Left lung (tissue), 10 donors: ENCODE results near the gene CNOT10. TPM values are rescaled to one million over a fixed set of nuclear protein-coding genes. Genes with fewer than 3 reads are reported as not detected.

Experiments used
- ATAC-seq: fragments of 200-7000 bp; cut with Tn5 transposase; one replicate; pipeline ENCODE4 v1.9.1; 2020; ENCODE audit warnings: moderate library complexity
- DNase-seq, 4 donors: peaks; one replicate each; pipeline ENCODE4 v3.0.0-alpha.2; 2013 to 2020
- H3K27ac ChIP-seq, 2 donors: fragments of 200-600 bp; sonication (generic) in 1 of 2; one replicate each; pipeline versions ENCODE4 v1.5.0 to v1.8.0; 2020 to 2021
- H3K27me3 ChIP-seq, 2 donors: fragments of 200-600 bp; sonication (generic) in 1 of 2; one replicate each; pipeline versions ENCODE4 v1.5.0 to v1.8.0; 2020 to 2021
- H3K36me3 ChIP-seq, 2 donors: fragments of 200-600 bp; sonication (generic) in 1 of 2; one replicate each; pipeline versions ENCODE4 v1.5.0 to v1.8.0; 2020 to 2021
- H3K4me1 ChIP-seq, 2 donors: fragments of 200-600 bp; one replicate each; pipeline ENCODE4 v1.8.0; 2021
- H3K4me3 ChIP-seq, 2 donors: fragments of 200-600 bp; sonication (generic) in 1 of 2; one replicate each; pipeline versions ENCODE4 v1.5.0 to v1.8.0; 2020 to 2021; ENCODE audit warnings: mild to moderate bottlenecking in 1 of 2
- H3K9me3 ChIP-seq, 2 donors: fragments of 200-600 bp; sonication (generic) in 1 of 2; one replicate each; pipeline versions ENCODE4 v1.5.0 to v1.8.0; 2020 to 2021
- CTCF ChIP-seq, 2 donors: fragments of 200-600 bp; sonication (generic) in 1 of 2; IDR thresholded peaks; one replicate each; pipeline versions ENCODE4 v1.5.0 to v1.8.0; 2021; ENCODE audit warnings: antibody characterized with exemption in 2 of 2
- intact Hi-C, 2 donors: fragments of 100-400 bp; cut with DNase I; formaldehyde crosslinking; loops; one replicate each; pipeline versions ENCODE4 v1.11.2 to v1.14.2; 2022
- polyA plus RNA-seq, 6 donors: library from polyadenylated mRNA; unstranded; fragments of 120-200 nt; gene quantifications; one replicate each; pipeline ENCODE4 v1.2.1, GENCODE V29; 2013; ENCODE audit not compliant: insufficient read length in 6 of 6
- total RNA-seq, 2 donors: library from RNA; stranded (reverse); fragmentation: NEBNext Ultra II Directional; extraction: Animal tissue kit (Norgen Biotek cat#: 25700); gene quantifications; one replicate each; pipeline ENCODE4 v1.2.1, GENCODE V29; 2021
- donor health status: DM: no; HTN: yes; CAD: no.
- donor health status: DM: no; HTN: no; CAD: no.

CNOT10 gene
- total and polyA plus RNA-seq, 8 donors: 27.8 to 61.8 (median 50.4) TPM

- TF ChIP-seq CTCF (IDR thresholded peaks at IDR 0.05): no peak
Measured at GRCh38 chr3:32813180-32813579, 128.2 kb downstream of the CNOT10 start.

DNA sequence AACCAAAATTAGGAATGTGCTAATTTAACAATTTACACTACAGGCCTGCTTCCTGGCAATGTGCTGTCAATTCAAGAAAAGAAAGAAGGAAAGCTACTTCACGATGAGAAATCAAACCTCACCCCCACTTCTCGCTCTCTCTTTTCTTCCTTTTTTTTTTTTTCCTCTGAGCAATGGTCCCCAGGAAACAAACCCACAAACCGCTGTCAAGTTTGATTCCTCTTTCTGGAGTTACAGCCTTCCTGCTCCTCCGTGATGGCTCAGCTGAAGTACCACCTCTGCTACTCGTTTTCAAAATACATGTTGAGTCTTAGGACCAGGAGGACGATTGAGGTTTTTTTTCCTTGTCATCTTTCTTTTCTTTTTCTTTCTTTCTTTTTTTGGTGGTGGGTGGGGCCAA, 129.4 kb downstream of the CNOT10 start:
- intact Hi-C loops: no loop called here
- no peaks in the 10 kb centered on the region for H3K36me3 ChIP-seq
- H3K4me1 ChIP-seq: peaks cover 5 to 54% of the 10 kb centered on the region in 2 donors
- H3K4me3 ChIP-seq: no peak overlapping the region
- ATAC-seq (no peak), DNase-seq (no peak)
- no peaks in the 10 kb centered on the region for H3K9me3 ChIP-seq
- no peak overlapping the region for H3K27ac ChIP-seq
- TF ChIP-seq CTCF (IDR thresholded peaks at IDR 0.05): no peak
- H3K27me3 ChIP-seq: peaks cover 22 to 47% of the 10 kb centered on the region in 2 donors

More at GRCh38 chr3:32813180-32813579, 128.2 kb downstream of the CNOT10 start:
- Histone ChIP-seq H3K4me1 (peaks cover 5 to 45% of the 10 kb centered on the region in 2 donors), H3K27ac (no peak overlapping the region), H3K4me3 (no peak overlapping the region), H3K36me3 (no peaks in the 10 kb centered on the region), H3K27me3 (peaks cover 12 to 35% of the 10 kb centered on the region in 2 donors), H3K9me3 (no peaks in the 10 kb centered on the region)
- DNase-seq: peak in 1 of 4 donors; percentile 38
- intact Hi-C loops: no loop called here
- ATAC-seq: peak; percentile 22

GRCh38 chr3:32815841-32816438, 131.0 kb downstream of the CNOT10 start:
- Histone ChIP-seq H3K27ac (no peak overlapping the region), H3K27me3 (peaks cover 35 to 62% of the 10 kb centered on the region in 2 donors), H3K9me3 (no peaks in the 10 kb centered on the region), H3K4me3 (peak overlapping the region; percentile 53 to 63), H3K36me3 (no peaks in the 10 kb centered on the region), H3K4me1 (peaks cover 5 to 54% of the 10 kb centered on the region in 2 donors)
- no peak for ATAC-seq
- TF ChIP-seq CTCF (IDR thresholded peaks at IDR 0.05): no peak
- DNase-seq: no peak
- intact Hi-C loops: no loop called here

DNA sequence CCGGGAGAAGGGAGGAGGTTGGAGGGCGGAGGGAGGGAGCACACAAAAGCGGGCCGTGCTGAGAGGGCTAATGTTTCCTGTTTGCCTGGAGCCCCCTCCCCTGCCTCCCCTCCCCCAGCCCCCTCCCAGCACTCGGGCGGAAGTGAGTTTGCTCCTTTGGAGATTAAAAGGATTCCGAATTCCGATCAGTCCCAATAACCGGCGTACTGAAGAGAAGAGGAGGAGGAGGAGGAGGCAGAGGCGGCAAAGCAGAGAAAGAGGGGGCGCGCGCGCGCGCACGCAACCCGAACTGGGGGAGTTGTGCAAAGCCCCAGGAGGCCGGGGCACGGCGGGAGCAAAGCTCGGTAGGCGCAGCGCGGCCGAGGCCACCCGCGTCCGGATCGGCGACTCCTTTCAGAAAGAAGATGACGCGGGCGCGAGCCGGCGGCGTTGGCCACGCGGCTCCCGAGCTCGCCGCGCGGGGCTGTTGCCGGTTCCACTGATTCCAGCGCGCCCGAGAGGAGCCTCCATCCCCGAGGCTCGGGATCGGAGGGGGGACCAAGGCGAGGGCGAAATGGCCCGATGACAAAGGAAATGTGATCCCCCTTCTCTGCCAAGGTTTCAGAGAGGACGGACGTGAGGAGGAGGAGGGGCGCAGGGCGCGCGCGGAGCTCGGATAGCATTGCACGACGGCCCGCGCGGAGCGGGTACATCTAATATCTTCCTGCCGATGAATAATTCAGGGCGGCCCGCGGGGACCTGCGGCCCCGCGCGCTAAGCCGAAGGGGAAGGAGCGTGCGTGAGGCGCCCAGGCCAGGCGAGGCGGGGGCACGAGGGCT, 131.7 kb downstream of the CNOT10 start:
- Histone ChIP-seq H3K4me3 (peak overlapping the region; percentile 53 to 63), H3K4me1 (peaks cover 5 to 54% of the 10 kb centered on the region in 2 donors), H3K27ac (no peak overlapping the region), H3K36me3 (no peaks in the 10 kb centered on the region), H3K9me3 (no peaks in the 10 kb centered on the region), H3K27me3 (peaks cover 41 to 70% of the 10 kb centered on the region in 2 donors)
- ATAC-seq: peak; percentile 3
- intact Hi-C loops: no loop called here
- TF ChIP-seq CTCF (IDR thresholded peaks at IDR 0.05): no peak
- DNase-seq: peak in 3 of 4 donors; percentile 62 to 86 (median 62)

- intact Hi-C loops: no loop called here
- DNase-seq: peak in 3 of 4 donors; percentile 39 to 78 (median 43)
- Histone ChIP-seq H3K27me3 (peaks cover 41 to 75% of the 10 kb centered on the region in 2 donors), H3K36me3 (no peaks in the 10 kb centered on the region), H3K4me3 (peak overlapping the region; percentile 53 to 63), H3K9me3 (no peaks in the 10 kb centered on the region), H3K27ac (no peak overlapping the region), H3K4me1 (peaks cover 5 to 54% of the 10 kb centered on the region in 2 donors)
- no peak for TF ChIP-seq CTCF (IDR thresholded peaks at IDR 0.05)
- peak; percentile 1 for ATAC-seq
Measured at GRCh38 chr3:32817257-32817557, 132.2 kb downstream of the CNOT10 start.
